ENCODE results near the gene IREB2. TPM values are rescaled to one million over a fixed set of nuclear protein-coding genes. Genes with fewer than 3 reads are reported as not detected.

Gene IREB2
- total and polyA plus RNA-seq, 2 of the 13 experiments (the other 11 are each of a cell fraction or from before 2014, with no cell fraction given) = 24.2 to 30.4 TPM

DNA sequence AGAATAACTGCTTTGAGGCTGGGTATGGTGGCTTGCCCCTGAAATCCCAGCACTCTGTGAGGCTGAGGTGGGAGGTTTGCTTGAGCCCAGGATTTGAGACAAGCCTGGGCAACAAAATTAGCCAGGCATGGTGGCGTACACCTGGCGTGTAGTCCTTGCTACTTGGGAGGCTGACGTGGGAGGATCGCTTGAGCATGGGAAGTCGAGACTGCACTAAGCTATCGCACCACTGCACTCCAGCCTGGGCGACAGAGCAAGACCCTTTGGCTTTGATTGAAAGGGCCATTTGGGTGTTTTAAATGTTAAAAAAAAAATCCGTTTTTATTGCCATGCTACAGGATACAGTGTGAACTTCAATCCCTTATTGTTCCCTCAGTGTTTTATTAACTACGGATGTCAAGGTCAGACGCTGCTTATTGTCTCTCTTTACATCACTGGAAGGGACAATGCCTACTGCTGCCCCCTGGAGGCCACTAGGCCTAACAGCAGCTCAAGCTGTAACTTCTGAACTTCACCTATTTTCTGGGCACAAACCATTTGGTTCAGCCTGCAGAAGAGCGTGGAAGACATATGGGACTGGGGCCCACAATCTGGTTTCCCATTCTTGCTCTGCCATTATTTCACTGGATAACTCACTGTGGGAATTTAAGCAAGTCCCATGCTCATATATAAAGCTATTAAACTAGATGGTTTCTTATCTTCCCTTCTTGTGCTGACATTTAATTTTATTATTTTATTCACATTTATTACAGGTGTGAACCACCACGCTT lies 15.3 kb upstream of the IREB2 start (continued):
- TF ChIP-seq HNF4G (IDR thresholded peaks at IDR 0.05; ENCODE audit: borderline replicate concordance, low read depth, low read length) = no peak
- TF ChIP-seq HNF4G (CRISPR knock-in tag; IDR thresholded peaks at IDR 0.05; ENCODE audit: borderline replicate concordance, low read depth) = no peak
- TF ChIP-seq ZNF543 (CRISPR knock-in tag; IDR thresholded peaks at IDR 0.05) = no peak
- TF ChIP-seq ZNF296 (CRISPR knock-in tag; conservative IDR thresholded peaks at IDR 0.05) = no peak
- TF ChIP-seq ZNF788 (CRISPR knock-in tag; IDR thresholded peaks at IDR 0.05; ENCODE audit: borderline replicate concordance) = 0 out of 2 replicates have a peak, but pooled peaks have one; percentile 27
- no peak for TF ChIP-seq ZNF776 (CRISPR knock-in tag; IDR thresholded peaks at IDR 0.05)
- TF ChIP-seq IKZF4 (CRISPR knock-in tag; IDR thresholded peaks at IDR 0.05; ENCODE audit: borderline replicate concordance, low read depth, not compliant biosample characterization) = no peak
- TF ChIP-seq ZNF878 (CRISPR knock-in tag; IDR thresholded peaks at IDR 0.05) = no peak
- no peak for TF ChIP-seq DRAP1 (CRISPR knock-in tag; IDR thresholded peaks at IDR 0.05)
- TF ChIP-seq NR2F6 (IDR thresholded peaks at IDR 0.05) = peak; percentile 60
- peak; percentile 65 for TF ChIP-seq NR2F6 (CRISPR knock-in tag; IDR thresholded peaks at IDR 0.05)
- TF ChIP-seq MZF1 (CRISPR knock-in tag; IDR thresholded peaks at IDR 0.05; ENCODE audit: borderline replicate concordance) = no peak
- TF ChIP-seq KLF11 (CRISPR knock-in tag; IDR thresholded peaks at IDR 0.05) = no peak
- peak; percentile 20; the same call in 1 of the 2 replicates for TF ChIP-seq ZNF687 (CRISPR knock-in tag; IDR thresholded peaks at IDR 0.05)
- no peak for TF ChIP-seq ZNF891 (CRISPR knock-in tag; IDR thresholded peaks at IDR 0.05)
- TF ChIP-seq, protein P1, sequence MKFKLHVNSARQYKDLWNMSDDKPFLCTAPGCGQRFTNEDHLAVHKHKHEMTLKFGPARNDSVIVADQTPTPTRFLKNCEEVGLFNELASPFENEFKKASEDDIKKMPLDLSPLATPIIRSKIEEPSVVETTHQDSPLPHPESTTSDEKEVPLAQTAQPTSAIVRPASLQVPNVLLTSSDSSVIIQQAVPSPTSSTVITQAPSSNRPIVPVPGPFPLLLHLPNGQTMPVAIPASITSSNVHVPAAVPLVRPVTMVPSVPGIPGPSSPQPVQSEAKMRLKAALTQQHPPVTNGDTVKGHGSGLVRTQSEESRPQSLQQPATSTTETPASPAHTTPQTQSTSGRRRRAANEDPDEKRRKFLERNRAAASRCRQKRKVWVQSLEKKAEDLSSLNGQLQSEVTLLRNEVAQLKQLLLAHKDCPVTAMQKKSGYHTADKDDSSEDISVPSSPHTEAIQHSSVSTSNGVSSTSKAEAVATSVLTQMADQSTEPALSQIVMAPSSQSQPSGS (CRISPR knock-in tag; IDR thresholded peaks at IDR 0.05) = 0 out of 2 replicates have a peak, but pooled peaks have one; percentile 33
- no peak for TF ChIP-seq IRF9 (CRISPR knock-in tag; IDR thresholded peaks at IDR 0.05; ENCODE audit: borderline replicate concordance)
- no peak for TF ChIP-seq AGO2 (optimal IDR thresholded peaks at IDR 0.05; ENCODE audit: low read depth, low read length)
- 0 out of 2 replicates have a peak, but pooled peaks have one; percentile 16 for TF ChIP-seq ZMYM3 (CRISPR knock-in tag; IDR thresholded peaks at IDR 0.05)
- TF ChIP-seq IRF2 (CRISPR knock-in tag; IDR thresholded peaks at IDR 0.05) = 0 out of 2 replicates have a peak, but pooled peaks have one; percentile 48
- TF ChIP-seq MED1 (CRISPR knock-in tag; IDR thresholded peaks at IDR 0.05) = 0 out of 2 replicates have a peak, but pooled peaks have one; percentile 26
- TF ChIP-seq TCF12 (IDR thresholded peaks at IDR 0.05) = no peak
- no peak for TF ChIP-seq TCF12 (CRISPR knock-in tag; IDR thresholded peaks at IDR 0.05)
- no peak for TF ChIP-seq HNRNPUL1 (IDR thresholded peaks at IDR 0.05; ENCODE audit: low read depth, low read length)
- TF ChIP-seq CEBPG (CRISPR knock-in tag; IDR thresholded peaks at IDR 0.05) = no peak

Measured in HepG2 (cell line).